Heart left ventricle (tissue), 13 donors: ENCODE measurements around the gene CBX7.

Experiments used
- CTCF ChIP-seq, 12 donors: fragments of 200-600 bp; sonication (generic) in 4 of 12; IDR thresholded peaks; one replicate each; pipeline versions ENCODE4 v1.5.0 to v1.8.0; 2018 to 2022; ENCODE audit warnings: antibody characterized with exemption in 12 of 12, mild to moderate bottlenecking in 5 of 12
- POLR2A ChIP-seq, 2 donors: fragments of 450-650 bp; IDR thresholded peaks; one replicate each; pipeline ENCODE4 v1.6.1; 2017; ENCODE audit warnings: antibody characterized with exemption in 2 of 2, mild to moderate bottlenecking in 2 of 2, moderate library complexity in 2 of 2
- donor health status: ischemic (EF 13 %, LVEDD 7.1; RV severe dilation, severe dysfunction).
- donor health status: DM: no; HTN: yes; CAD: no.
- donor health status: DM: no; HTN: no; CAD: no.
- donor health status: ischemic (EF 25% LVEDD 6.9; RV normal size, moderate dysfunction).
- donor health status: ischemic (EF 25% LVEDD 5.7; RV mildly dilated, moderate dysfunction).
- donor health status: ischemic (EF 35%, LVEDD 5.7; RV mildly dilated, moderate dysfunction).
- donor health status: nonischemic (EF 11% LVEDD 7.7; RV severe dilation, severe dysfunction).
- donor health status: DM: yes; HTN: yes; CAD: no.
- donor health status: PGD.
- donor health status: ischemic (EF 29% LVEDD 5.4; RV normal size, mild dysfunction).
- donor health status: nonischemic (EF 23%, LVEDD 6.1; RV moderate dilation, normal function).

- TF ChIP-seq CTCF (IDR thresholded peaks at IDR 0.05) (no peak), POLR2A (IDR thresholded peaks at IDR 0.05) (no peak)
Observed at GRCh38 chr22:39197578-39197977, 45.1 kb upstream of the CBX7 start.
